ENCODE results near the gene EYA3.

EYA3 gene

GRCh38 chr1:28099050-28099769 is 10.8 kb upstream of the EYA3 start:
- no peak overlapping the region for H3K4me3 Mint-ChIP-seq
- H3K4me1 Mint-ChIP-seq (ENCODE audit: low read depth), result peaks cover 4% of the 10 kb centered on the region
- peaks cover 47% of the 10 kb centered on the region for H3K27me3 Mint-ChIP-seq (ENCODE audit: low read depth)
- peaks cover 3% of the 10 kb centered on the region for H3K9me3 Mint-ChIP-seq
- DNase-seq (ENCODE audit: low spot score), result no peak
- H3K27ac Mint-ChIP-seq, result no peak overlapping the region
- no peaks in the 10 kb centered on the region for H3K36me3 Mint-ChIP-seq (ENCODE audit: low read depth)

GRCh38 chr1:28097100-28097472 is 8.7 kb upstream of the EYA3 start:
- no peak overlapping the region for H3K27ac Mint-ChIP-seq
- peaks cover 56% of the 10 kb centered on the region for H3K27me3 Mint-ChIP-seq (ENCODE audit: low read depth)
- peaks cover 4% of the 10 kb centered on the region for H3K4me1 Mint-ChIP-seq (ENCODE audit: low read depth)
- H3K9me3 Mint-ChIP-seq, result peaks cover 3% of the 10 kb centered on the region
- no peaks in the 10 kb centered on the region for H3K36me3 Mint-ChIP-seq (ENCODE audit: low read depth)
- no peak overlapping the region for H3K4me3 Mint-ChIP-seq
- DNase-seq (ENCODE audit: low spot score), result no peak

- Mint-ChIP-seq H3K27ac (no peak overlapping the region), H3K4me1 (ENCODE audit: low read depth) (peaks cover 4% of the 10 kb centered on the region), H3K27me3 (ENCODE audit: low read depth) (peaks cover 52% of the 10 kb centered on the region), H3K9me3 (peaks cover 3% of the 10 kb centered on the region), H3K36me3 (ENCODE audit: low read depth) (no peaks in the 10 kb centered on the region), H3K4me3 (peak overlapping the region; percentile 5)
- DNase-seq (ENCODE audit: low spot score), result no peak
Observed at GRCh38 chr1:28096210-28097099, 8.0 kb upstream of the EYA3 start.

GRCh38 chr1:28091043-28091781 is 2.8 kb upstream of the EYA3 start:
- Mint-ChIP-seq H3K27ac (peak overlapping the region; percentile 36), H3K4me3 (peak overlapping the region; percentile 54), H3K9me3 (no peaks in the 10 kb centered on the region), H3K27me3 (ENCODE audit: low read depth) (peaks cover 29% of the 10 kb centered on the region), H3K4me1 (ENCODE audit: low read depth) (peaks cover 16% of the 10 kb centered on the region), H3K36me3 (ENCODE audit: low read depth) (no peaks in the 10 kb centered on the region)
- peak; percentile 64 for DNase-seq (ENCODE audit: low spot score)

- Mint-ChIP-seq H3K4me1 (ENCODE audit: low read depth) (peaks cover 21% of the 10 kb centered on the region), H3K4me3 (peak overlapping the region; percentile 92), H3K36me3 (ENCODE audit: low read depth) (no peaks in the 10 kb centered on the region), H3K9me3 (no peaks in the 10 kb centered on the region), H3K27me3 (ENCODE audit: low read depth) (peaks cover 2% of the 10 kb centered on the region), H3K27ac (peak overlapping the region; percentile 92)
- DNase-seq (ENCODE audit: low spot score), result peak; percentile 13
Observed at GRCh38 chr1:28087614-28088167, 719 bp downstream of the EYA3 start.

GRCh38 chr1:28086651-28087050 is 1.8 kb downstream of the EYA3 start:
- Mint-ChIP-seq H3K4me1 (ENCODE audit: low read depth) (peaks cover 21% of the 10 kb centered on the region), H3K27me3 (ENCODE audit: low read depth) (no peaks in the 10 kb centered on the region), H3K36me3 (ENCODE audit: low read depth) (no peaks in the 10 kb centered on the region), H3K9me3 (no peaks in the 10 kb centered on the region), H3K27ac (no peak overlapping the region), H3K4me3 (peak overlapping the region; percentile 92)
- no peak for DNase-seq (ENCODE audit: low spot score)

GRCh38 chr1:28085129-28085528 is 3.3 kb downstream of the EYA3 start:
- no peak for DNase-seq (ENCODE audit: low spot score)
- Mint-ChIP-seq H3K4me1 (ENCODE audit: low read depth) (peaks cover 17% of the 10 kb centered on the region), H3K36me3 (ENCODE audit: low read depth) (peaks cover 2% of the 10 kb centered on the region), H3K4me3 (peak overlapping the region; percentile 38), H3K27me3 (ENCODE audit: low read depth) (no peaks in the 10 kb centered on the region), H3K27ac (no peak overlapping the region), H3K9me3 (no peaks in the 10 kb centered on the region)

GRCh38 chr1:28083876-28084275 is 4.5 kb downstream of the EYA3 start:
- no peak overlapping the region for H3K4me3 Mint-ChIP-seq
- no peak for DNase-seq (ENCODE audit: low spot score)
- H3K9me3 Mint-ChIP-seq, result no peaks in the 10 kb centered on the region
- H3K36me3 Mint-ChIP-seq (ENCODE audit: low read depth), result peaks cover 4% of the 10 kb centered on the region
- H3K27ac Mint-ChIP-seq, result no peak overlapping the region
- H3K4me1 Mint-ChIP-seq (ENCODE audit: low read depth), result peaks cover 17% of the 10 kb centered on the region
- H3K27me3 Mint-ChIP-seq (ENCODE audit: low read depth), result no peaks in the 10 kb centered on the region

GRCh38 chr1:28078680-28079626 is 9.5 kb downstream of the EYA3 start:
- H3K27me3 Mint-ChIP-seq (ENCODE audit: low read depth), result no peaks in the 10 kb centered on the region
- peaks cover 8% of the 10 kb centered on the region for H3K36me3 Mint-ChIP-seq (ENCODE audit: low read depth)
- no peaks in the 10 kb centered on the region for H3K9me3 Mint-ChIP-seq
- DNase-seq (ENCODE audit: low spot score), result no peak
- no peak overlapping the region for H3K27ac Mint-ChIP-seq
- H3K4me3 Mint-ChIP-seq, result no peak overlapping the region
- peaks cover 13% of the 10 kb centered on the region for H3K4me1 Mint-ChIP-seq (ENCODE audit: low read depth)

GRCh38 chr1:28078262-28078661 is 10.1 kb downstream of the EYA3 start:
- DNase-seq (ENCODE audit: low spot score), result no peak
- H3K9me3 Mint-ChIP-seq, result no peaks in the 10 kb centered on the region
- no peaks in the 10 kb centered on the region for H3K27me3 Mint-ChIP-seq (ENCODE audit: low read depth)
- no peak overlapping the region for H3K4me3 Mint-ChIP-seq
- H3K4me1 Mint-ChIP-seq (ENCODE audit: low read depth), result peaks cover 13% of the 10 kb centered on the region
- H3K36me3 Mint-ChIP-seq (ENCODE audit: low read depth), result peaks cover 8% of the 10 kb centered on the region
- H3K27ac Mint-ChIP-seq, result no peak overlapping the region

- Mint-ChIP-seq H3K4me3 (no peak overlapping the region), H3K27me3 (ENCODE audit: low read depth) (no peaks in the 10 kb centered on the region)
Observed at GRCh38 chr1:28074892-28075511, 13.4 kb downstream of the EYA3 start.

GRCh38 chr1:28073867-28074266 is 14.5 kb downstream of the EYA3 start:
- Mint-ChIP-seq H3K27me3 (ENCODE audit: low read depth) (no peaks in the 10 kb centered on the region), H3K27ac (no peak overlapping the region), H3K4me3 (no peak overlapping the region), H3K4me1 (ENCODE audit: low read depth) (peaks cover 14% of the 10 kb centered on the region), H3K9me3 (no peaks in the 10 kb centered on the region), H3K36me3 (ENCODE audit: low read depth) (peaks cover 8% of the 10 kb centered on the region)
- DNase-seq (ENCODE audit: low spot score), result no peak

More at GRCh38 chr1:28074892-28075511, 13.4 kb downstream of the EYA3 start:
- DNase-seq (ENCODE audit: low spot score), result no peak
- Mint-ChIP-seq H3K9me3 (no peaks in the 10 kb centered on the region), H3K4me1 (ENCODE audit: low read depth) (peaks cover 13% of the 10 kb centered on the region), H3K27ac (no peak overlapping the region), H3K36me3 (ENCODE audit: low read depth) (peaks cover 7% of the 10 kb centered on the region)

All from T-helper 2 cell treated with Interferon-gamma antibody and Interleukin-4, amounts not matched to agents 5 μg/mL and 100 μg/mL, for 36 hours (primary cell).